ENCODE data around the gene LRAT. TPM values are rescaled to one million over a fixed set of nuclear protein-coding genes. Genes with fewer than 3 reads are reported as not detected.
"Not testable (repeated sequence)": the region's sequence is repeated elsewhere in the genome, so short reads cannot be mapped to it uniquely, and the experiment has no call there.

LRAT gene
- total RNA-seq, 1 donor from 2014 or later = not detected

GRCh38 chr4:154719087-154719486 lies 24.7 kb upstream of the LRAT start:
- H3K27me3 ChIP-seq (ENCODE audit: low read depth) = no peaks in the 10 kb centered on the region
- DNase-seq = no peak
- no peaks in the 10 kb centered on the region for H3K36me3 ChIP-seq
- H3K9me3 ChIP-seq (replicated peaks) = no peaks in the 10 kb centered on the region
- no peaks in the 10 kb centered on the region for H3K4me1 ChIP-seq
- intact Hi-C loops (cut with micrococcal nuclease) = no loop called here
- TF ChIP-seq, protein P1, sequence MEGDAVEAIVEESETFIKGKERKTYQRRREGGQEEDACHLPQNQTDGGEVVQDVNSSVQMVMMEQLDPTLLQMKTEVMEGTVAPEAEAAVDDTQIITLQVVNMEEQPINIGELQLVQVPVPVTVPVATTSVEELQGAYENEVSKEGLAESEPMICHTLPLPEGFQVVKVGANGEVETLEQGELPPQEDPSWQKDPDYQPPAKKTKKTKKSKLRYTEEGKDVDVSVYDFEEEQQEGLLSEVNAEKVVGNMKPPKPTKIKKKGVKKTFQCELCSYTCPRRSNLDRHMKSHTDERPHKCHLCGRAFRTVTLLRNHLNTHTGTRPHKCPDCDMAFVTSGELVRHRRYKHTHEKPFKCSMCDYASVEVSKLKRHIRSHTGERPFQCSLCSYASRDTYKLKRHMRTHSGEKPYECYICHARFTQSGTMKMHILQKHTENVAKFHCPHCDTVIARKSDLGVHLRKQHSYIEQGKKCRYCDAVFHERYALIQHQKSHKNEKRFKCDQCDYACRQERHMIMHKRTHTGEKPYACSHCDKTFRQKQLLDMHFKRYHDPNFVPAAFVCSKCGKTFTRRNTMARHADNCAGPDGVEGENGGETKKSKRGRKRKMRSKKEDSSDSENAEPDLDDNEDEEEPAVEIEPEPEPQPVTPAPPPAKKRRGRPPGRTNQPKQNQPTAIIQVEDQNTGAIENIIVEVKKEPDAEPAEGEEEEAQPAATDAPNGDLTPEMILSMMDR (IDR thresholded peaks at IDR 0.05; ENCODE audit: borderline replicate concordance) = no peak
- no peak overlapping the region for H3K4me3 ChIP-seq
- no peak overlapping the region for H3K27ac ChIP-seq (replicated peaks)

GRCh38 chr4:154720123-154720522 lies 23.7 kb upstream of the LRAT start:
- Histone ChIP-seq H3K4me1 (no peaks in the 10 kb centered on the region), H3K4me3 (no peak overlapping the region), H3K27ac (replicated peaks) (no peak overlapping the region), H3K9me3 (replicated peaks) (no peaks in the 10 kb centered on the region), H3K27me3 (ENCODE audit: low read depth) (no peaks in the 10 kb centered on the region), H3K36me3 (no peaks in the 10 kb centered on the region)
- TF ChIP-seq, protein P1 (IDR thresholded peaks at IDR 0.05; ENCODE audit: borderline replicate concordance) = no peak
- no peak for DNase-seq
- intact Hi-C loops (cut with micrococcal nuclease) = no loop called here

DNA sequence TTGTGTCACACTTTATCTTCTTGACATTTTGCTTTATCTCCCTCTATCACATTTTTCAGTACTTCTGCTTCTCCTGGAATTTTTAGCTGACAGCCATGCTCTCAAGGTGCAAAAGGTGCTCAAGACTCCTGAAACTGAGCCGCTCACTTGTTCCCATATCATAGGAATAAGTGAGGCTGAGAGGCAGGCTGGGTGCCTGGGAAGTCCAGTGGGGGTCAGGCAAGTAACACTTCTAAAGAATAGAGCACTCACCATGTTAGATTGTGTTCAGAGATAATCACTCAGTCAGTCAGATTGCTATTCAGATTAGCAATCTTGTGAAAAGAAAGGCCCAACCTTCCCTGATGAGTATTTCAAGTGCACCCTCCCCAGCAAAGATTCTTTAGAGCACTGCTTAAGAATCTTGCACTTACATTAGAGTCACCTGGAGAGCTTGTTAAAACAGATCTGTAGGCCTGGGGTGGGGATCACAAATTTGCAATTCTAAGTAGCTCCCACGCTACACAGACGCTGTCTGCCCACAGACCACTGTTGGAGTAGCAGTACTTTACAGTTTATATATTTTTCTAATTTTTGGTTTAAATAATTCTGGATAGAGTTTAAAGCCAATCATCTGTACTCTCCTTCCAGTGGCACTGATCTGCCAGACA lies 23.1 kb upstream of the LRAT start:
- intact Hi-C loops (cut with micrococcal nuclease) = no loop called here
- Histone ChIP-seq H3K9me3 (replicated peaks) (no peaks in the 10 kb centered on the region), H3K27ac (replicated peaks) (no peak overlapping the region), H3K27me3 (ENCODE audit: low read depth) (no peaks in the 10 kb centered on the region), H3K4me1 (no peaks in the 10 kb centered on the region), H3K4me3 (no peak overlapping the region), H3K36me3 (no peaks in the 10 kb centered on the region)
- TF ChIP-seq, protein P1 (IDR thresholded peaks at IDR 0.05; ENCODE audit: borderline replicate concordance) = no peak
- DNase-seq = no peak

- intact Hi-C loops (cut with micrococcal nuclease) = no loop called here
- TF ChIP-seq, protein P1 (IDR thresholded peaks at IDR 0.05; ENCODE audit: borderline replicate concordance) = no peak
Observed at GRCh38 chr4:154722262-154722661, 21.5 kb upstream of the LRAT start.

DNA sequence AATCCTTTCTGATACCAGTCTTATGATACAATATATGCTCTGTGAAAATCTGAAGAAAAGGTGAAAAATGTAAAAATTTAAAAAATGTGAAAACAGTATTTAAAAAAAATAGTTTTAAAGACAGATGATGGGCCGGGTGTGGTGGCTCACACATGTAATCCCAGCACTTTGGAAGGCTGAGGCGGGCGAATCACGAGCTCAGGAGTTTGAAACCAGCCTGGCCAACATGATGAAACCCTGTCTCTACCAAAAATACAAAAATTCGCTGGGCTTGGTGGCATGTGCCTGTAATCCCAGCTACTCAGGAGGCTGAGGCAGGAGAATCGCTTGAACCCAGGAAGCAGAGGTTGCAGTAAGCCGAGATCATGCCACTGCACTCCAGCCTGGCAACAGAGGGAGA lies 20.2 kb upstream of the LRAT start:
- H3K27ac ChIP-seq (replicated peaks); H3K9me3 ChIP-seq (replicated peaks); intact Hi-C loops (cut with micrococcal nuclease); DNase-seq; H3K4me1 ChIP-seq; H3K36me3 ChIP-seq; H3K27me3 ChIP-seq (ENCODE audit: low read depth); H3K4me3 ChIP-seq: not testable (repeated sequence)

More at GRCh38 chr4:154722262-154722661, 21.5 kb upstream of the LRAT start:
- Histone ChIP-seq H3K27me3 (ENCODE audit: low read depth) (no peaks in the 10 kb centered on the region), H3K27ac (replicated peaks) (no peak overlapping the region), H3K36me3 (no peaks in the 10 kb centered on the region), H3K9me3 (replicated peaks) (no peaks in the 10 kb centered on the region), H3K4me3 (no peak overlapping the region), H3K4me1 (no peaks in the 10 kb centered on the region)
- DNase-seq = no peak

GRCh38 chr4:154727540-154727939 lies 16.3 kb upstream of the LRAT start:
- Histone ChIP-seq H3K4me1 (no peaks in the 10 kb centered on the region), H3K36me3 (no peaks in the 10 kb centered on the region), H3K27me3 (ENCODE audit: low read depth) (no peaks in the 10 kb centered on the region), H3K9me3 (replicated peaks) (no peaks in the 10 kb centered on the region), H3K4me3 (no peak overlapping the region), H3K27ac (replicated peaks) (no peak overlapping the region)
- DNase-seq = no peak
- TF ChIP-seq, protein P1 (IDR thresholded peaks at IDR 0.05; ENCODE audit: borderline replicate concordance) = no peak
- intact Hi-C loops (cut with micrococcal nuclease) = no loop called here

Data from left ventricle myocardium inferior (tissue), 1 donor.